ENCODE data around the gene MVB12B. TPM values are rescaled to one million over a fixed set of nuclear protein-coding genes. Genes with fewer than 3 reads are reported as not detected.

The MVB12B gene
- total RNA-seq, 1 donor, result 5.4 TPM

GRCh38 chr9:126401581-126401980 lies 75.0 kb downstream of the MVB12B start:
- H3K27me3 ChIP-seq (ENCODE audit: insufficient read depth, low read length), result no peaks in the 10 kb centered on the region
- H3K9me3 ChIP-seq (ENCODE audit: low read depth, low read length), result no peaks in the 10 kb centered on the region
- DNase-seq (ENCODE audit: insufficient read length, low spot score, missing footprints), result no peak
- no peak overlapping the region for H3K4me2 ChIP-seq (ENCODE audit: insufficient read depth, low read length)
- peaks cover 12% of the 10 kb centered on the region for H3K4me1 ChIP-seq (ENCODE audit: insufficient read depth, low read length)
- H3K36me3 ChIP-seq (ENCODE audit: insufficient read depth, low read length), result peaks cover 5% of the 10 kb centered on the region
- no peak overlapping the region for H3K27ac ChIP-seq (ENCODE audit: low read depth, low read length)
- H4K20me1 ChIP-seq (ENCODE audit: insufficient read depth, low read length), result no peaks in the 10 kb centered on the region
- H3K4me3 ChIP-seq (ENCODE audit: insufficient read depth, low read length), result no peak overlapping the region
- H3K79me2 ChIP-seq (ENCODE audit: insufficient read depth, low read length), result no peaks in the 10 kb centered on the region
- H2AFZ ChIP-seq (ENCODE audit: low read length), result no peak overlapping the region
- no peak for TF ChIP-seq CTCF (IDR thresholded peaks at IDR 0.05; ENCODE audit: extremely low read depth, low read depth, low read length)

GRCh38 chr9:126403397-126403796 lies 76.8 kb downstream of the MVB12B start:
- Histone ChIP-seq H3K27ac (ENCODE audit: low read depth, low read length) (no peak overlapping the region), H3K36me3 (ENCODE audit: insufficient read depth, low read length) (no peaks in the 10 kb centered on the region), H3K4me1 (ENCODE audit: insufficient read depth, low read length) (peaks cover 17% of the 10 kb centered on the region), H3K4me3 (ENCODE audit: insufficient read depth, low read length) (no peak overlapping the region), H4K20me1 (ENCODE audit: insufficient read depth, low read length) (no peaks in the 10 kb centered on the region), H3K4me2 (ENCODE audit: insufficient read depth, low read length) (no peak overlapping the region), H3K9me3 (ENCODE audit: low read depth, low read length) (no peaks in the 10 kb centered on the region), H3K79me2 (ENCODE audit: insufficient read depth, low read length) (no peaks in the 10 kb centered on the region), H3K27me3 (ENCODE audit: insufficient read depth, low read length) (no peaks in the 10 kb centered on the region), H2AFZ (ENCODE audit: low read length) (no peak overlapping the region)
- no peak for TF ChIP-seq CTCF (IDR thresholded peaks at IDR 0.05; ENCODE audit: extremely low read depth, low read depth, low read length)
- DNase-seq (ENCODE audit: insufficient read length, low spot score, missing footprints), result no peak

- no peak for DNase-seq (ENCODE audit: insufficient read length, low spot score, missing footprints)
- TF ChIP-seq CTCF (IDR thresholded peaks at IDR 0.05; ENCODE audit: extremely low read depth, low read depth, low read length), result no peak
- H3K79me2 ChIP-seq (ENCODE audit: insufficient read depth, low read length), result no peaks in the 10 kb centered on the region
Observed at GRCh38 chr9:126404459-126404858, 77.8 kb downstream of the MVB12B start.

GRCh38 chr9:126406075-126406667 lies 79.5 kb downstream of the MVB12B start:
- Histone ChIP-seq H4K20me1 (ENCODE audit: insufficient read depth, low read length) (no peaks in the 10 kb centered on the region), H3K36me3 (ENCODE audit: insufficient read depth, low read length) (no peaks in the 10 kb centered on the region), H3K27me3 (ENCODE audit: insufficient read depth, low read length) (no peaks in the 10 kb centered on the region), H3K4me1 (ENCODE audit: insufficient read depth, low read length) (peaks cover 9% of the 10 kb centered on the region), H3K27ac (ENCODE audit: low read depth, low read length) (no peak overlapping the region), H3K4me3 (ENCODE audit: insufficient read depth, low read length) (no peak overlapping the region), H3K79me2 (ENCODE audit: insufficient read depth, low read length) (no peaks in the 10 kb centered on the region), H3K9me3 (ENCODE audit: low read depth, low read length) (no peaks in the 10 kb centered on the region), H3K4me2 (ENCODE audit: insufficient read depth, low read length) (no peak overlapping the region), H2AFZ (ENCODE audit: low read length) (no peak overlapping the region)
- DNase-seq (ENCODE audit: insufficient read length, low spot score, missing footprints), result no peak
- TF ChIP-seq CTCF (IDR thresholded peaks at IDR 0.05; ENCODE audit: extremely low read depth, low read depth, low read length), result no peak

More at GRCh38 chr9:126404459-126404858, 77.8 kb downstream of the MVB12B start:
- H4K20me1 ChIP-seq (ENCODE audit: insufficient read depth, low read length), result no peaks in the 10 kb centered on the region
- H3K4me3 ChIP-seq (ENCODE audit: insufficient read depth, low read length), result no peak overlapping the region
- H3K9me3 ChIP-seq (ENCODE audit: low read depth, low read length), result no peaks in the 10 kb centered on the region
- H3K27me3 ChIP-seq (ENCODE audit: insufficient read depth, low read length), result no peaks in the 10 kb centered on the region
- H3K27ac ChIP-seq (ENCODE audit: low read depth, low read length), result no peak overlapping the region
- no peaks in the 10 kb centered on the region for H3K36me3 ChIP-seq (ENCODE audit: insufficient read depth, low read length)
- H3K4me1 ChIP-seq (ENCODE audit: insufficient read depth, low read length), result peaks cover 7% of the 10 kb centered on the region
- no peak overlapping the region for H3K4me2 ChIP-seq (ENCODE audit: insufficient read depth, low read length)
- no peak overlapping the region for H2AFZ ChIP-seq (ENCODE audit: low read length)
